GM12878 (cell line): ENCODE measurements around the gene MLPH. TPM values are rescaled to one million over a fixed set of nuclear protein-coding genes. Genes with fewer than 3 reads are reported as not detected.

Source experiments
- ATAC-seq: fragments of 200-7000 bp; cut with Tn5 transposase; 3 replicates; pipeline ENCODE4 v1.9.1; 2020; ENCODE audit warnings: mild to moderate bottlenecking, moderate library complexity
- BruUV-seq: library from RNA; stranded (reverse); fragments of 400-500 nt; replicated peaks from 2 replicates; lab custom pipeline; 2021; lab: Mats Ljungman, UMichigan
- CTCF ChIA-PET: fragments of 300-600 bp; sonication (Branson Sonifier 250); formaldehyde crosslinking; extraction: SDS; loops from one replicate; lab custom pipeline; 2021; ENCODE audit warnings: inconsistent platforms; lab: Yijun Ruan, JAX
- POLR2A ChIA-PET: fragments of 350-600 bp; formaldehyde crosslinking; extraction: SDS; loops from one replicate; lab custom pipeline; 2021; ENCODE audit warnings: inconsistent platforms; lab: Charles Lee
- RAD21 ChIA-PET: fragments of 300-600 bp; sonication (Branson Sonifier 250); formaldehyde crosslinking; loops from one replicate; lab custom pipeline; 2023; ENCODE audit warnings: antibody characterized with exemption; ENCODE audit not compliant: unreplicated experiment; lab: Charles Lee
- SMC1A ChIA-PET: fragments of 300-600 bp; sonication (Branson Sonifier 250); formaldehyde crosslinking; loops from one replicate; lab custom pipeline; 2023; ENCODE audit not compliant: unreplicated experiment, uncharacterized antibody; lab: Charles Lee
- DNase-seq: peaks from one replicate; pipeline ENCODE4 v3.0.0-alpha.2; 2011; ENCODE audit warnings: low read depth, low spot score
- FAIRE-seq: peaks from 3 replicates; lab custom pipeline; 2011; peaks lifted over from hg19 to GRCh38; lab: Jason Lieb, UNC
- H2AFZ ChIP-seq: 2 replicates; pipeline ENCODE4 v1.6.0; 2011; ENCODE audit warnings: low read depth, low read length, control low read depth; ENCODE audit not compliant: control insufficient read depth
- H3K27ac ChIP-seq: 2 replicates; pipeline ENCODE4 v1.5.1; 2011; ENCODE audit warnings: control low read depth; ENCODE audit not compliant: control insufficient read depth, insufficient read depth
- H3K27me3 ChIP-seq, 2 experiments: replicated peaks in 1 of 2; 2 replicates each; pipeline versions ENCODE4 v1.6.0 to v1.6.1; 2011; ENCODE audit warnings: low read length in 1 of 2; ENCODE audit not compliant: control insufficient read depth in 2 of 2, insufficient read depth in 2 of 2
- H3K36me3 ChIP-seq, 2 experiments: 2 replicates each; pipeline ENCODE4 v1.5.1; 2011; ENCODE audit warnings: low read length in 1 of 2; ENCODE audit not compliant: control insufficient read depth in 2 of 2, insufficient read depth in 2 of 2
- H3K4me1 ChIP-seq: 2 replicates; pipeline ENCODE4 v1.6.1; 2011; ENCODE audit warnings: mild to moderate bottlenecking, low read length, moderate library complexity, mixed read lengths; ENCODE audit not compliant: control insufficient read depth, insufficient read depth
- H3K4me2 ChIP-seq: 2 replicates; pipeline ENCODE4 v1.6.0; 2011; ENCODE audit warnings: control low read depth; ENCODE audit not compliant: control insufficient read depth, insufficient read depth
- H3K4me3 ChIP-seq: fragments of 200-600 bp; sonication (generic); 2 replicates; pipeline ENCODE4 v1.5.1; 2016
- H3K79me2 ChIP-seq: 2 replicates; pipeline ENCODE4 v1.6.0; 2011; ENCODE audit warnings: low read length; ENCODE audit not compliant: control insufficient read depth, insufficient read depth
- H3K9ac ChIP-seq: 2 replicates; pipeline ENCODE4 v1.8.0; 2011; ENCODE audit warnings: low read length, control low read depth, mixed read lengths; ENCODE audit not compliant: control insufficient read depth, insufficient read depth
- H3K9me3 ChIP-seq: replicated peaks from 3 replicates; pipeline ENCODE4 v1.5.1; 2011; ENCODE audit warnings: mild to moderate bottlenecking, low read length; ENCODE audit not compliant: control insufficient read depth, insufficient read depth
- H4K20me1 ChIP-seq: 2 replicates; pipeline ENCODE4 v1.6.0; 2011; ENCODE audit not compliant: control insufficient read depth, insufficient read depth
- CHD2 ChIP-seq: IDR thresholded peaks from 2 replicates; pipeline ENCODE4 v1.6.1; 2011; ENCODE audit warnings: low read depth, low read length, improper control_type of control experiment, borderline replicate concordance
- DPF2 ChIP-seq: fragments of 450-650 bp; IDR thresholded peaks from 2 replicates; pipeline ENCODE4 v1.6.1; 2017; ENCODE audit warnings: mild to moderate bottlenecking
- HCFC1 ChIP-seq: fragments of 150-350 bp; IDR thresholded peaks from 2 replicates; pipeline ENCODE4 v1.6.1; 2014; ENCODE audit warnings: low read length
- KLF5 ChIP-seq: fragments of 450-650 bp; IDR thresholded peaks from 2 replicates; pipeline ENCODE4 v1.6.1; 2014; ENCODE audit warnings: mild to moderate bottlenecking; ENCODE audit not compliant: partially characterized antibody
- LARP7 ChIP-seq: fragments of 450-650 bp; IDR thresholded peaks from 2 replicates; pipeline ENCODE4 v1.6.1; 2017; ENCODE audit warnings: mild to moderate bottlenecking
- PAX8 ChIP-seq: fragments of 450-650 bp; IDR thresholded peaks from 2 replicates; pipeline ENCODE4 v1.6.1; 2017; ENCODE audit warnings: mild to moderate bottlenecking, moderate library complexity
- SRF ChIP-seq, 2 experiments: IDR thresholded peaks; 2 replicates each; pipeline ENCODE4 v1.6.1; 2011; ENCODE audit warnings: low read depth in 2 of 2, low read length in 2 of 2, mild to moderate bottlenecking in 1 of 2, moderate library complexity in 1 of 2
- TAF1 ChIP-seq: IDR thresholded peaks from 2 replicates; pipeline ENCODE4 v1.6.1; 2011; ENCODE audit warnings: mild to moderate bottlenecking, low read depth, low read length, borderline replicate concordance
- WGBS: methylation state at CpG from one replicate; pipeline ENCODE4 v1.1.6; 2016; ENCODE audit warnings: low lambda C conversion rate; ENCODE audit not compliant: insufficient replicate concordance, insufficient coverage; ENCODE audit errors: missing lambda C conversion rate; 5-methylcytosine and 5-hydroxymethylcytosine counted together
- in situ Hi-C: fragments of 300-500 bp; cut with MboI; formaldehyde crosslinking; loops from 9 replicates; pipeline ENCODE4 v1.14.3; 2018; ENCODE audit warnings: mixed read lengths
- intact Hi-C: fragments of 100-400 bp; cut with micrococcal nuclease; formaldehyde crosslinking; loops from one replicate; pipeline ENCODE4 v1.14.2; 2022; ENCODE audit not compliant: unreplicated experiment
- polyA plus RNA-seq, 11 experiments: library from polyadenylated mRNA; depleted of rRNA in 4 of 11; unstranded in 6 of 11; stranded (reverse) in 5 of 11; fragments of >200 nt; fragmentation: Nextera tagmentation in 4 of 11; fragmentation: Illumina TruSeq in 1 of 11; extraction: Ambion mirVana in 4 of 11; extraction: Trizol in 1 of 11; gene quantifications; 1 replicate in 1 of 11; 2 replicates in 10 of 11; pipeline versions ENCODE4 v1.2.1 to v1.2.3, GENCODE V29; 2011 to 2016; ENCODE audit warnings: inconsistent platforms in 2 of 11, missing spikeins in 2 of 11, low read depth in 1 of 11
- total RNA-seq, 4 experiments: library from RNA; depleted of rRNA in 3 of 4; stranded (reverse); fragments of >200 nt in 3 of 4; fragmentation: Illumina TruSeq in 1 of 4; extraction: Trizol in 1 of 4; gene quantifications; 2 replicates each; pipeline versions ENCODE4 v1.2.1 to v1.2.3, GENCODE V29; 2013 to 2021
- TF ChIP-seq, protein P1 (sequence below): fragments of 450-650 bp; conservative IDR thresholded peaks from 2 replicates; pipeline ENCODE4 v1.6.1; 2017; ENCODE audit warnings: mild to moderate bottlenecking, moderate library complexity

MLPH gene
- total and polyA plus RNA-seq, 10 of the 15 experiments (the other 5 are each of a cell fraction or from before 2014, with no cell fraction given): 0.16 to 0.85 TPM; not detected in 8

DNA sequence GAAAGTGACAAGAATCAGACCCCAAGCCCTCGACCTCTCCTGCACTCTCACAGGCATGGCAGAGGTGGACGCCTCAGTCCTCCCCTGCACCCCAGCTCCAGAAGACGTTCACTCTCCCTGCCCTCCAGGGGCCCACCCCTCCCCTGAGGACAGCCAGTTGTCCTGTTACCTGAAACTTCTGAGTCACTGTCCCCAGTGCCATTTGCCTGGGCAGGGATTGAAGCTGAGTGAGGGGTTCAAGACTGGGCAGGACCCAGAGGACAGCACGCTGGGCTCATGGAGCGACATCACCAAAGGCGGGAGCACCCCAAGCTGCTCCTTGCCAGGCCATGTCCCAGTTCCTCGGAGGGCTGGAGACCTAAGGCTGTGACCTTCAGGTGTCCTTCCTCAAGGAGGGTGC is 38.9 kb upstream of the MLPH start:
- H3K4me2 ChIP-seq: no peak overlapping the region
- H3K27ac ChIP-seq: no peak overlapping the region
- ChIA-PET POLR2A (interaction anchor here (0.6 kb wide), 1 partner anchor 20 kb away, joined by 3 read pairs; no protein-coding TSS in a partner anchor), CTCF (no interaction called here), RAD21 (no interaction called here), SMC1A (no interaction called here)
- H3K4me1 ChIP-seq: no peaks in the 10 kb centered on the region
- ATAC-seq (no peak), DNase-seq (no peak), FAIRE-seq (no peak)
- no peaks in the 10 kb centered on the region for H3K27me3 ChIP-seq
- no peak overlapping the region for H3K9ac ChIP-seq
- in situ Hi-C loops (no loop called here), intact Hi-C loops (no loop called here)
- TF ChIP-seq HCFC1 (no peak), LARP7 (no peak), DPF2 (no peak), CHD2 (no peak), KLF5 (no peak), TAF1 (no peak), PAX8 (no peak), SRF (IDR thresholded peaks at IDR 0.05; ENCODE audit: low read depth in 2 of 2, low read length in 2 of 2) (no peak)
- TF ChIP-seq, protein P1, sequence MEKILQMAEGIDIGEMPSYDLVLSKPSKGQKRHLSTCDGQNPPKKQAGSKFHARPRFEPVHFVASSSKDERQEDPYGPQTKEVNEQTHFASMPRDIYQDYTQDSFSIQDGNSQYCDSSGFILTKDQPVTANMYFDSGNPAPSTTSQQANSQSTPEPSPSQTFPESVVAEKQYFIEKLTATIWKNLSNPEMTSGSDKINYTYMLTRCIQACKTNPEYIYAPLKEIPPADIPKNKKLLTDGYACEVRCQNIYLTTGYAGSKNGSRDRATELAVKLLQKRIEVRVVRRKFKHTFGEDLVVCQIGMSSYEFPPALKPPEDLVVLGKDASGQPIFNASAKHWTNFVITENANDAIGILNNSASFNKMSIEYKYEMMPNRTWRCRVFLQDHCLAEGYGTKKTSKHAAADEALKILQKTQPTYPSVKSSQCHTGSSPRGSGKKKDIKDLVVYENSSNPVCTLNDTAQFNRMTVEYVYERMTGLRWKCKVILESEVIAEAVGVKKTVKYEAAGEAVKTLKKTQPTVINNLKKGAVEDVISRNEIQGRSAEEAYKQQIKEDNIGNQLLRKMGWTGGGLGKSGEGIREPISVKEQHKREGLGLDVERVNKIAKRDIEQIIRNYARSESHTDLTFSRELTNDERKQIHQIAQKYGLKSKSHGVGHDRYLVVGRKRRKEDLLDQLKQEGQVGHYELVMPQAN: no peak
- H3K36me3 ChIP-seq: no peaks in the 10 kb centered on the region
- H3K9me3 ChIP-seq: no peaks in the 10 kb centered on the region; the same call in 2 of the 3 replicates
- no peak overlapping the region for H3K4me3 ChIP-seq
- no peaks in the 10 kb centered on the region for H3K79me2 ChIP-seq
- WGBS: 38% methylated on average over 7 of the region's 7 CpGs
- no TSS peak for BruUV-seq
- no peaks in the 10 kb centered on the region for H4K20me1 ChIP-seq
- H2AFZ ChIP-seq: no peak overlapping the region
